Measurements from ENCODE around the gene SMIM10L1. TPM values are rescaled to one million over a fixed set of nuclear protein-coding genes. Genes with fewer than 3 reads are reported as not detected.

Gene SMIM10L1
- total RNA-seq, result 1 to 10 TPM; 6.4 to 6.6 (median 6.4) TPM

DNA sequence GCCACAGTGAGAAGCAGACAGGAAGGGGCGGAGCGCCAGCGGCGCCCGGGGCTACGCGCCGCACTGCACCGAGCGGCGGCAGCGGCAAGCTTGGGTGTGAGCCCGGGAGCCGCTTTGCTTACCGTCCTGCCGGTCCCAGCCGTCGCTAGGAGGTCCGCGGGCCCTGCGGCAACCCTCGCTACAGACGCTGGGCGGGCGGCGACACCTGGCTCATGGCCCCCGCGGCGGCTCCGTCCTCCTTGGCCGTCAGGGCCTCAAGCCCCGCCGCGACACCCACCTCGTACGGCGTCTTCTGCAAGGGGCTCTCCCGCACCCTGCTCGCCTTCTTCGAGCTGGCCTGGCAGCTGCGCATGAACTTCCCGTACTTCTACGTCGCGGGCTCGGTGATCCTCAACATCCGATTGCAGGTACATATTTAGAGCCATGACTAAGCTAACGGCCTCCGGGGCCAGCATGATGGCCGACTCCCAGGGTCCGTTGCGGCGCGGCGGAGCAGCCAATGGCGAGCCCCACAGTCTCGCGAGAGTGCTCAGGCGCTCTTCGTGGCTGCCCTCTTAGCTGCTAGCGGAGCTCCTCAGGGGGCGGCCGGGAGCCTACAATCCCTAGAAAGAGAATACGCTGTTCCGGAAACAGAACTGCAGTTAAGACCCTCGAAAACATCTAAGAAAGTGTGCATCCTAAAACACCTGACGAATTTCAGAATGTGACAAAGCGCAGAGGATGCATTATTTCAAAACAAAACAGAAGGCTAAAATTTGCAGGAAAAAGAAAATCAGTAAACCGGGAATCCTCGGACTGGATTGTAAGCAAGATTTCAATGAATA is at the start of gene SMIM10L1:
SMIM10L1 (plus strand) TSS at position 50 of the 824 bp plus-strand sequence; CDS start at position 213, 163 bp downstream.
- peak within 1 kb of the TSS; percentile 96 for H3K27ac ChIP-seq
- H3K4me1 ChIP-seq, result peaks cover 0 to 3% of the 10 kb centered on the region in 2 donors
- H3K27me3 ChIP-seq, result no peaks in the 10 kb centered on the region
- H3K36me3 ChIP-seq, result no peaks in the 10 kb centered on the region
- DNase-seq (ENCODE audit: low spot score in 2 of 2), result peak; percentile 81 to 88
- TF ChIP-seq, protein P1, sequence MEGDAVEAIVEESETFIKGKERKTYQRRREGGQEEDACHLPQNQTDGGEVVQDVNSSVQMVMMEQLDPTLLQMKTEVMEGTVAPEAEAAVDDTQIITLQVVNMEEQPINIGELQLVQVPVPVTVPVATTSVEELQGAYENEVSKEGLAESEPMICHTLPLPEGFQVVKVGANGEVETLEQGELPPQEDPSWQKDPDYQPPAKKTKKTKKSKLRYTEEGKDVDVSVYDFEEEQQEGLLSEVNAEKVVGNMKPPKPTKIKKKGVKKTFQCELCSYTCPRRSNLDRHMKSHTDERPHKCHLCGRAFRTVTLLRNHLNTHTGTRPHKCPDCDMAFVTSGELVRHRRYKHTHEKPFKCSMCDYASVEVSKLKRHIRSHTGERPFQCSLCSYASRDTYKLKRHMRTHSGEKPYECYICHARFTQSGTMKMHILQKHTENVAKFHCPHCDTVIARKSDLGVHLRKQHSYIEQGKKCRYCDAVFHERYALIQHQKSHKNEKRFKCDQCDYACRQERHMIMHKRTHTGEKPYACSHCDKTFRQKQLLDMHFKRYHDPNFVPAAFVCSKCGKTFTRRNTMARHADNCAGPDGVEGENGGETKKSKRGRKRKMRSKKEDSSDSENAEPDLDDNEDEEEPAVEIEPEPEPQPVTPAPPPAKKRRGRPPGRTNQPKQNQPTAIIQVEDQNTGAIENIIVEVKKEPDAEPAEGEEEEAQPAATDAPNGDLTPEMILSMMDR (IDR thresholded peaks at IDR 0.05), result no peak
- TF ChIP-seq POLR2A (IDR thresholded peaks at IDR 0.05), result no peak
- peak; percentile 79 to 94 (median 79) for TF ChIP-seq POLR2AphosphoS5 (IDR thresholded peaks at IDR 0.05)
- no peaks in the 10 kb centered on the region for H3K9me3 ChIP-seq
- peak within 1 kb of the TSS; percentile 70 to 98 (median 83) for H3K4me3 ChIP-seq
- intact Hi-C loops (cut with DNase I; ENCODE audit: low total_unique reads), result no loop called here

DNA sequence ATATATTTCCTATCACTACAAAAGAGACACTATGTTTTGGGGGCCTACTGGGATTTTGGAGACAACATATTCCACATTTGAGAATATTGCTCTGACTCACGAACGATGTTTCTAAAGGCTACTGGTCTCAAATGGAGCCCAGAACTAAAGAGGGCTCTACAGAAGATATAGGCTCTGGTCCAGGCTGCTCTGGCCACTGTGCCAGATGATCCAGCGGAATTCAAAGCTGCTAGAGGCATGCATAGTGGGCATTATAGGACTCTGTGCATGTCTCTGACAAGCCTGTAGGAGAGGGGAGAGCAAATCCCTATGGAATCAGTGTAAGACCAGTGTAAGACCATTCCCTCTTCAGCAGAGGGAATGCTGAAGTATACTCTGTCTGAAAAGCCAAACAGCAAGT is 40.6 kb upstream of the SMIM10L1 start:
- no peaks in the 10 kb centered on the region for H3K9me3 ChIP-seq
- no peaks in the 10 kb centered on the region for H3K4me1 ChIP-seq
- no peak overlapping the region for H3K4me3 ChIP-seq
- intact Hi-C loops (cut with DNase I; ENCODE audit: low total_unique reads), result no loop called here
- H3K27ac ChIP-seq, result no peak overlapping the region
- DNase-seq (ENCODE audit: low spot score in 2 of 2), result no peak
- H3K36me3 ChIP-seq, result no peaks in the 10 kb centered on the region
- H3K27me3 ChIP-seq, result no peaks in the 10 kb centered on the region
- TF ChIP-seq, protein P1 (IDR thresholded peaks at IDR 0.05), result no peak
- TF ChIP-seq POLR2A (IDR thresholded peaks at IDR 0.05) (no peak), POLR2AphosphoS5 (IDR thresholded peaks at IDR 0.05) (no peak)

DNA sequence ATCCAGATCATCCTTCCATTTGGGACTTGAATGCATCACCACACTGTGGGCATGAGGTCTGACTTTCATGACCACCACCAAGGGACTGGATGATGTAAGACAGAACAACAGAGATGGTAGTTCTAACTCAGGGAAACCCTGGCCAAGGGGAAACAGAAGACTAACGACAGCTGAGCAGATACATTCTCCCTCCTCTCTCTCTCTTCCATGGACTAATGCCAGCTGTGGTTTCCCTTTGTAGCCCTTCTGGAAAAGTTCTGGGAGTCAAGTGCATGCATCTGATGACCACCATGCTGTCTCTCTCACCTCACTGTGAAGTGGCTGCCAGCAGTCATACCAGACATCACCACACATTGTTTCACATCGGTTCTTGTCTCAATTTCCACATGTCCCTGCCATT is 40.0 kb upstream of the SMIM10L1 start:
- Histone ChIP-seq H3K4me3 (no peak overlapping the region), H3K36me3 (no peaks in the 10 kb centered on the region), H3K9me3 (no peaks in the 10 kb centered on the region), H3K27me3 (no peaks in the 10 kb centered on the region), H3K27ac (no peak overlapping the region), H3K4me1 (no peaks in the 10 kb centered on the region)
- intact Hi-C loops (cut with DNase I; ENCODE audit: low total_unique reads), result no loop called here
- DNase-seq (ENCODE audit: low spot score in 2 of 2), result no peak
- TF ChIP-seq, protein P1 (IDR thresholded peaks at IDR 0.05), result no peak
- TF ChIP-seq POLR2A (IDR thresholded peaks at IDR 0.05) (no peak), POLR2AphosphoS5 (IDR thresholded peaks at IDR 0.05) (no peak)

DNA sequence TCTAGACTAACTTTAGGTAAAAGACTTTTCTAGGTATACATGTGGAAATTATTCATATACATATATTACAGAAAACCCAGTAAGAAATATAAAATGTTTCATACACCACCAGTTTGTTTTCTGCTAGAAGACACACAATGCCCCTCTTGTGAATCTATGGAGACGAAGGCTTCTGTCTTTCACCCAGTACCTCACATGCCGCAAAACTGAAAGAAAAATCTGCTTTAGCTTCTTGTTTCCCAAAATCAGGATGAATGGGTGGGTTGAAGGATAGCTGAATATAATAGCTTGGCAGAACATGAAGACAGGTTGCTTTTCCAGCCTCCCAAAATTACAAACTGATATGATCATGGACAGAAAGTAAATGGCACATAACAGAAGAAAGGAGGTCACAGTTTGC is 37.8 kb upstream of the SMIM10L1 start:
- intact Hi-C loops (cut with DNase I; ENCODE audit: low total_unique reads), result no loop called here

DNA sequence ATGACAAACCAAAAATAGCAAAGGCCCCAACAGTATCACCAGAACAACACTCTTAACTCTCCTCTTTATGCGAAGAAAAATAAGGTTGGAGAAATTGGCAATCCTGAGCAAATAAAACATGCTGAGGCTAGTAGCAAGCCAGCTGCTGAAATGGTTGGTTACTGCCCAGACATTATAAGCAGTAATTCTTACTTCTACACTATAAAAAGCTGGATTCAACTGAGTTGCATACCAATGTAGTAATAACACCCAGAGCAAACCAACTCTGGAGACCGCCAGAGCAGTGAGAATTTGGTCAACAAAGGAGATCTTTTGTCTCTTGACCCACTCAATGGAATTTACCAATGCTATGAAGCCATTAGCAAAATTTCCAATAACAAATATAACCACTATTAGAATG is 37.2 kb upstream of the SMIM10L1 start:
- H3K36me3 ChIP-seq, result no peaks in the 10 kb centered on the region
- H3K27me3 ChIP-seq, result no peaks in the 10 kb centered on the region
- DNase-seq (ENCODE audit: low spot score in 2 of 2), result no peak
- no peak overlapping the region for H3K4me3 ChIP-seq
- H3K9me3 ChIP-seq, result no peaks in the 10 kb centered on the region
- TF ChIP-seq POLR2A (IDR thresholded peaks at IDR 0.05), result no peak
- TF ChIP-seq, protein P1 (IDR thresholded peaks at IDR 0.05), result no peak
- TF ChIP-seq POLR2AphosphoS5 (IDR thresholded peaks at IDR 0.05), result no peak
- intact Hi-C loops (cut with DNase I; ENCODE audit: low total_unique reads), result no loop called here
- no peak overlapping the region for H3K27ac ChIP-seq
- H3K4me1 ChIP-seq, result no peaks in the 10 kb centered on the region

More for the DNA sequence above, 37.8 kb upstream of the SMIM10L1 start:
- TF ChIP-seq, protein P1 (IDR thresholded peaks at IDR 0.05), result no peak
- Histone ChIP-seq H3K36me3 (no peaks in the 10 kb centered on the region), H3K27ac (no peak overlapping the region), H3K4me3 (no peak overlapping the region), H3K9me3 (no peaks in the 10 kb centered on the region), H3K4me1 (no peaks in the 10 kb centered on the region), H3K27me3 (no peaks in the 10 kb centered on the region)
- no peak for DNase-seq (ENCODE audit: low spot score in 2 of 2)
